NCI-H446 treated with DMSO at 0.1 percent for 48 hours (cell line): ENCODE data around the gene IRF1.

Experiments used
- DNase-seq: peaks from one replicate; lab custom pipeline; 2025; lab: John Stamatoyannopoulos, UW

The IRF1 gene

DNA sequence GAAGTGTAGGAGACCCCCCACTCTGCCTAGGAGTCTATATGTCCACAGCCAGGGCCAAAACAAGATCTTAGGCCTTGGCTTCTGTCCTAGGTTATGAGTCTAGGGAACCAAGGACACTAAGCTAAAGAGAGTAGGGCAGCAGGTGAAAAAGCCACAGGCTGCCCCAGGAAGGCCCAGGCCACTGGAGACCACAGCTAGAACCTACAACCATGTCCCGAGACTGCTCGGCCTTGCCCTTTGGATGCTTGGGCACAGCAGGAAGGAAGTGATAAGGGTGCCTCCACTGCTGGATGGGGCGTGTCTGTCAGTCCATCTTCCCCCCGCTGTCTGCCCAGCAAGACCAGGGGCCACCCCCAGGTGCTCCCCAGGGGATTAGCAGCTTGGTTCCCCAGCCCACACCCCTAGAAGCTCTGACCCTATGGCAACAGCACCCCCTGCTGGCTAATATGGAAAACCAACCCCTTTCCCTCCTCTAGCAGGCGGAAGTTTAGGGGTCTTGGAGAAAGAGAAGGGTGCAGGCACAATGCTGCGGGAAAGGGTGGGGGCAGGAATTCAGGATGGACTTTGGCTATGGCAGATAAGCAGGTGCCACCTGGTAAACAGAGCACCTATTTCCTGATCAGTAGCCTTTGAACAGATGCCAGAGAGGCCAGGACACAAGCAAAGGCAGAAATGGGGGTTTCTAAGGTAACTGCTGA lies 10.5 kb upstream of the IRF1 start:
- no peak for DNase-seq

DNA sequence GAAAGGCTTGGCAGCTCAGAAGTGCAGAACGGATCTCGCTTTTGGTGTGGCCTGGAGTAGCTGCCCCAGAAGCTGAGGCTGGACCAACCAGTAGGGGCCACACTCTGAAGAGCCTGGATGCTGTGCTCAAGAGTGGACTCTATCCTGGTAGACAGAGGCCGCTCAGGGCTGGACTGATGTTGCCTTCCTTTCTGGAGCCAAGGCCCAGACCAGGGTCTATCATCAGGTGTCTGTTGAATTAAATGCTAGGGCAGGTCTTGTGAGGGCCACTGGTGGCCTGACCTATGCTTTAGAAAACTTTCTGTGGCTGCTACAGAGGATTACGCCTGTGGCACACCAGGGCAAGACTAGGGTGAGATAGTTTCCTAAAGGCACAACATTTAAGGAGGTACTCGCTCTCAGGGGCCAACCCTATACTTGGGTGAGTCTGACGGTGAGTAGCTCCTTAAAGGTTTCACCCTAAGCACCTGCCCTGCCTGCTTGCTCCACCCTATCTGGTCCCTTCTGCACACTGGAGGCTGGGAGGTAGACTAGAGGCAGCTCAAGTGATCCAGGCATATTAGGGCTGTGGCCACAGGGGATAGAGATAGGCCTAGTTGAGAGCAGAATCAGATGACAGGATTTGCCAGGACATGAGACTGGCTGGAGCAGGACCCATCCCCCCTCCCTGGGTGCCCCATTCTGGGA lies 9.8 kb upstream of the IRF1 start:
- no peak for DNase-seq

DNA sequence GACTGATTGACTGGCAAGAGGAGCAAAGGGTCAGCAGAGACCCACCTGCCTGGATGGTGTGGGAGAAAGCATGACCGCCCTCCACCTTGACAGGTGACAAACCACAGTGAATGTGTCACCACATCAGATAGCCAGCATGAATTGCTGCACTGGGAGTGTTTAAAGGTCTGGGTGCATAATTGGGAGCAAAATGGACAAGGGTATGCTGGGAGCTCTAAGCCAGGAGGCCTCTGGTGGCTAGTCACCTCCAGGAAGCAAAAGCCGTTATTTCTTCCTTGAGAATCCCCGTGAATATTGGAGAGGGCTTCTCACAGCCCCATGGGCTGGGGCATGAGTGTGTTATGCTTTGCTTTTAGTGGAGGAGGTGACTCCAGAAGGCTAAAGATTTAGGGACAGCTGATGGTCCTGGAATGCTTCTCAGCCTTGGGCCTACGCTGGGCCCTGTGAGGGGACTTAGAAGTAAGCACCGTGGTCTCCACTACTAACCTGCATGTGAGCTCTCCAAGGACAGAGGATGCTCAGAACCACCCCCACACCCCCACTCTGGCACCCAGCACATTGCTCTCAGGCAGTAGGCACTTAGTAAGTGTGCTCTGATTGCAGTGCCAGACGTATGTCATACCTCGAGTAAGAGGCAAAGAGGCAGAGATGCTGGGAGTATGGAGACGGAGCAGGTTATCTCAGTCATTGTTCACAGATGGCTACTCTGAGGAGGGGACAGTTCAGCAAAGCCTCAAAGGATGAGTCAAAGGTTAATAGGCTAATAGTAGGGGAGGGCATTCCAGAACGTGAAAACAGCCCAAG lies 9.1 kb upstream of the IRF1 start:
- no peak for DNase-seq

DNA sequence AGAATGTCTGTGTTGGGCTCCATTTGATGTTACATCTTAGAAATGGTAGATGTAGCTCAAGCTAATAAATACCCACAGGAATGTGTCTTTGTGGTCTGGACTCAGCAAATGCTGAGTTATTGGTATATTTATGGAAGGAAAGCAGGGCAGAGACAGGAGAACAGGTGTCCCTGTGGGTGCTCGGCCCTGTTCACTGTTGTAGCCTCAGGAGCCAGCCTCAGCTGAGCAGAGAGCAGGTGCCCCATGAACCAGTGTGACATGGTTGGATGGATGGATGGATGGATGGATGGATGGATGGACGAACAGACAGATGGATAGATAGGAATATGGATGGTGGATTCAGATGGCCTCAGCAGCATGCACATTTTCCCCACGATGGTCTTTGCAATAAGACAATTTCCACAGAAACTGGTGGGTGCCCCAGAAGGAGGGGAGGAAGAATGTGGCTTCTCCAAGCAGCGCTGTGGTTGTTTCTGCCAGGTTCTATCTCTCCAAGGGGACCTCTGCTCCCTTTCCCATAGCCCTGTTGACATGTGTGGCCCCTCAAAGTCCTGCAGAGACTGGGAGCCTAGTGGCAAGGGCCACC lies 8.2 kb upstream of the IRF1 start:
- DNase-seq = no peak

DNA sequence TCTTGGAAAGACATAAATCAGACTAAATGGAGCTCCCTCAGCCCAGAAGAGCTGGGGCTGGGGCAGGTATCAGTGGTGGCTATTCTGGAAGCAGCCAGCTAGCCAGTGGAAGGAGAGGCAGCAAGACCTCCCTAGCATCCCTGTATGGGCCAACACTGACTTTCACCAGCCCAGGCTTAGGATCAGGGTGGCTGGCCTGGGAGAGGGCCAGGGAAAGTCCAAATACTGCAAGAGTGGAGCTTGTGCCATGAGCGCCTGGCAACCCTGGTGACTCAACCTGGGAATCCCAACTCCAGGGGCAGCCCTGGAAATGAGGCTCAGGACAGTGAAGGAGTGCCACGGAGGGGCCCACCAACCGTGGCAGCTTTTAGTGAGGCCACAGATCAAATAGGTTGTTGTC lies 7.6 kb upstream of the IRF1 start:
- no peak for DNase-seq

DNA sequence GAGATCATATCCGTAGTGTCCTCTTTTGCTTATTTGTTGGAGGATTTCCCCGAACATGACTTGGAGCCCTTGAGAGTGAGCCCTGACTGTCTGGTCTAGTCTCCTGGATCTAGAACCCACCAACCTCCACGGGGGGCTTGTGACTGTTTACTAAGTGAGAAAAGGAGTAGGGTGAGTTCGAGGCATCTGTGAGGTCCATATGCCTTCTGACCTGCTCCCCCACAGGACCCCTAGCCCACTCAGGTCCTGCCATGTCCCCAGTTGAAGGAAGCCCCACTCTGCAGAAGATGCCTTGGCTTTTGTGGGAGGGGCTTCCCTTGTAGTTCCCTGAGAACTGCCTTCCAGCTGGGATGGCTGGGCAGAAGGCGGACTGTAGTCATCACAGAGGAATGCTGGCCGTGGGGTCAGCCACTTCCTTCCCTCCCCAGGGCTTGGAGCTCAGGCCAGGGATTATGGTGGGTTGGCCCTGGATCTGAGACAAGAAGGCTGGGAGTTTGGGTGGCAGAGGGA lies 7.0 kb upstream of the IRF1 start:
- no peak for DNase-seq

GRCh38 chr5:132496631-132497487 lies 6.3 kb upstream of the IRF1 start:
- DNase-seq = no peak

DNA sequence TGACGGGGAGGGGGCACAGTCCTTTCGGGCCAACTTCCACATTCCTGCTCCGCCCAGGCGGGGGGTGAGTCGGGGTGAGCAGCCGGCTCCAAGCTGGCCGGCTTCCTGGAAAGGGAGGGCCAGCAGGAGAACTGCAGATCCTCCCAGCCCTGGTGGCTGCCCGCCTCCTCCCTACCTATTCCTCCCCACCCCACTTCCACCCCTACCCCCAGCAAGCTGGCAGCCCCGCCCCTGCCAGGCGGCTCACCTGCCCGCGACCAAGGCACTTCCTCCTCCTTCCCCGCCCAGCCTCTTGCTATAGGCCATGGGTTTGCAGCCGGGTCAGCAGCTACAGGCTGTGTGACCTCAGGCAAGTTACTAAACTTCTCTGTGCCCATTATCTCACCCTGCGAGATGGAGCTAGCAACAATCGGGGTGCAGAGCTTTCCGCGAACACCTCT lies 5.6 kb upstream of the IRF1 start:
- no peak for DNase-seq

DNA sequence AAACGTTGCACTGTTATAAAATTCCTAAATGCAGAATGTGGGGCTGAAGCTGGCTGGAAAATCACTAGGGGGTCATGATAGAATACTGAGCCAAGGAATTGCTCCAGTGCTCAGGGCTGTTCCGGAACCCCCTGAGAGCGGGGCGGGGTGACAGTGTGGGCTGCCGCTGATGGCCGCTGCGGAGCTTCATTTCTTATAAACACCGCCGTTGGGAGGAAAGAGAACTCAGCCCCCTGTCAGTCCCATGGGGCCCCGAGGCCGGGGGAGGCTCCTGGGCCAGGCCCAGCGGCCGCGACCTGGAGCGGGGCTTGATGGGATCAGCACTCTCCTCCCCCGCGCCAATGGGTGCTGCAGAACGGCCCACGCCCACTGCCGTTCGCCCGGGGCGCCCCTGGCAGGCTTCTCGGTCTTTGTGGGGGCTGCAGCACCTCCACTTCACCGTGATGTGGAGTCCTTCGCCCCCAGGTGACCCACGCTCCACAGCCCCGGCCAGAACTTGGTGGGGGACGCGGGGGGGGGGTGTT lies 5.2 kb upstream of the IRF1 start:
- DNase-seq = no peak

- no peak for DNase-seq
These were observed 3.2 kb upstream of the IRF1 start for GRCh38 chr5:132493821-132494220.

- DNase-seq = no peak
These were observed 2.7 kb upstream of the IRF1 start for GRCh38 chr5:132493241-132493640.

- DNase-seq = no peak
These were observed 2.0 kb upstream of the IRF1 start for GRCh38 chr5:132492386-132493125.

DNA sequence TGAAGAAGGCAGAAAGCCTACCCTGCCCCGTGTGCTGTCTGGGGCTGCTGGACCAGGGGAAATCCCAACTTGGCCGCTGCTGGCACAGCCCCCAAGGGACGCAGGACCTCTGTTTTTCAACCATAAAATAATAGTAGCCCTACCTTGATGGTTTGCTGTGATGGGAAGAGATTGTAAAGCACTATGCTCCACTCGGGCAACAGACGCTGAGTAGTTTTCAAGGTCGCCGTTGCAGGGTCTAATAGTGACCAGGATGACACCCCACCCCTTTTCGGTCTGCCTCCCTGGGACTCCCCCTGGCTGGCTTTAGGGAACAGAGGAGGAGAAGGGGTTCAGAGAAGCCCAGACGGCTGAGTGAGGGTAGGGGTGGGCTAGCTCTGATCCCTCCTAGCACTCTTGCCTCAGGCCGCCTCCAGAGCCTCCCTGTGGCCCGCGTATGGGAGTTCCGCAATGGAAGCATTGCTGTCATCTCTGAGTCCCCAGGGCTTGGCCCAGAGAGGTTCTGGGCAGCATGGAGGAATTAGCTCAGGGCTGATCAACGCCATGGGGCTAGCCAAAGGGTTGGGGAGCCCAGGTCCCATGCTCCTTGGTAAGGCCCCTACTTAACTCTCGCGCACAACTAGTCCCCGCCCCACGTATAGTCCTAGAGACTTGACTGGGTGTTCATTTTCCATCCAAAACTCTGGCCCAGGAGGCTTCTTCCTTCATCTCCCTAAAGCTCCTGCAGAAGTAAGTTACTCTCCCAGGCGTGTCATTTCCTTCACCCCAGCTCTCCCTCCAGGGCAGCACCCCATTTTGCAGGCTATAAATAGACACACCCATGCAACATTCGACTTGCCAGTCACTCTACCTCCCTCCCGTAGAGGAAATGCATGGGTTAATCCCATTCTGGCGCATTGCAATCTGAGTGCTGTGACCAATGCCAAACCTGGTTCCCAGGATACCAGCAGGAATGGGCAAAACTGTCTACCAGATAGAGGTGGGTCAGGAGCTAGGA lies 1.1 kb upstream of the IRF1 start:
- no peak for DNase-seq

DNA sequence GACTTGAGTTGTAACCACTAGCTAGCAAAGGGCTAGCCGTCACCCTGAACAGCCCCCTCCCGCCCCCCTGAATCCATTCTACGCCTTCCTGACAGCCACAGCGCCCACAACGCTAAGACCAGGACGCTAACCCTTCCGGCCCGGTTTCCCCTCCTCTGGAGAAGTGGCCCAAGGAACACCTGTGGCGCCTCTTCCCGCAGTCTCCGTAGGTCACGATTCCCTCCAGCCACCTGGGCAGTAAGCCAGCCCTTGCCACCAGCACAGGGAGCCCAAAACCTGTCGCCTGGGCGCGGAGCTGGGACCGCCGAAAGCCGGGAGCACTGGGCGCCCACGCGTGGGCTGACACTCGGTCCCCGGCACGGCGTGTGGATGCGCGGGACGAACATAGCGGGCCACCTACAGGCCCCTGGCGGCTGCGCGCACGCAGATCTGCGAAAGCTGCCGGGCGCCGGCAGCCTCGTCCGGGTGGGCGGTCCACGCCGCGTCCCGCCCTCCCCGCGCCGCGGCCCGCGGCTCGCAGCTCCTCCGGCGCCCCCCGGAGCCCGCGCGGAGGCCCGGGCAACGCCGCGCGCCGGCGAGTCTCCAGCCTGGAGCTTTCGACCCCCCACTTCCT lies 596 bp downstream of the IRF1 start:
- no peak for DNase-seq

DNA sequence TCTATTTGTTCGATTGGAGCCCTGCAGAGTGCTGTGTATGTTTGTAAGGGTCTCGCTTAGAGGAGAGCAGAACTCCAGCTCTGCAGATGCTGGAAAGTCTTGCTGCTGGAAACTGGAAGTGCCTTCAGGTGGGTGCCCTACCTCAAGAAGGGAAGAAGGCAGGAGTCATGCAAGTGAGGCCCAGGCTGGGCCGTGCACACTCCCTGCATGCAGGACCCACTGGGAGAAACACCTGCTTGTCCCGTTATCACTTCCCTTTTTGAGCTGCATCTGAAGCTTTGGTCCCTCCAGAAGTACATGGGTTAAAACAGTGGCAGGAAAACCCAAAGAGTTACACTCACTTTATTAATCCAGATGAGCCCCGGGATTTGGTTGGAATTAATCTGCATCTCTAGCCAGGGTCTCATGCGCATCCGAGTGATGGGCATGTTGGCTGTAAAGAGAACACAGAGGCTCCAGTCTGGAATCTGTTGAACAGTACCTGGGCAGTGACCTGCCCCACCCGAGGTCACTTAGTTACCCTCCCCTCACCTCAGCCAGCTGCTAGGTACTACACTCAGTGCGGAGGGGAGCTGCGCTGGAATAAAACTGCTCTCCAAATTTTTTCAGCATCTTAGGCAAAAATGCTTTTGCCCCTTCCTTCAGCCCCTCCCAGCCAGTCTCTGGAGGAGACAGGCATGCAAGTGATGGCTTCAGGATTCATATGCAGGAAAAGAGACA lies 1.4 kb downstream of the IRF1 start:
- no peak for DNase-seq

GRCh38 chr5:132488590-132488989 lies 2.0 kb downstream of the IRF1 start:
- no peak for DNase-seq

- no peak for DNase-seq
These were observed 2.6 kb downstream of the IRF1 start for GRCh38 chr5:132487841-132488555.

GRCh38 chr5:132487095-132487428 lies 3.5 kb downstream of the IRF1 start:
- DNase-seq = no peak
